Breast epithelium (tissue), 3 donors: Measurements from ENCODE around the gene DPM2.

Source experiments
- POLR2A ChIP-seq: fragments of 450-650 bp; IDR thresholded peaks from one replicate; pipeline ENCODE4 v1.6.1; 2016; ENCODE audit warnings: antibody characterized with exemption, mild to moderate bottlenecking, moderate library complexity
- POLR2AphosphoS5 ChIP-seq, 3 donors: sonication (generic); formaldehyde crosslinking; IDR thresholded peaks; one replicate each; pipeline ENCODE4 v1.6.1; 2017; ENCODE audit warnings: antibody characterized with exemption in 3 of 3

DNA sequence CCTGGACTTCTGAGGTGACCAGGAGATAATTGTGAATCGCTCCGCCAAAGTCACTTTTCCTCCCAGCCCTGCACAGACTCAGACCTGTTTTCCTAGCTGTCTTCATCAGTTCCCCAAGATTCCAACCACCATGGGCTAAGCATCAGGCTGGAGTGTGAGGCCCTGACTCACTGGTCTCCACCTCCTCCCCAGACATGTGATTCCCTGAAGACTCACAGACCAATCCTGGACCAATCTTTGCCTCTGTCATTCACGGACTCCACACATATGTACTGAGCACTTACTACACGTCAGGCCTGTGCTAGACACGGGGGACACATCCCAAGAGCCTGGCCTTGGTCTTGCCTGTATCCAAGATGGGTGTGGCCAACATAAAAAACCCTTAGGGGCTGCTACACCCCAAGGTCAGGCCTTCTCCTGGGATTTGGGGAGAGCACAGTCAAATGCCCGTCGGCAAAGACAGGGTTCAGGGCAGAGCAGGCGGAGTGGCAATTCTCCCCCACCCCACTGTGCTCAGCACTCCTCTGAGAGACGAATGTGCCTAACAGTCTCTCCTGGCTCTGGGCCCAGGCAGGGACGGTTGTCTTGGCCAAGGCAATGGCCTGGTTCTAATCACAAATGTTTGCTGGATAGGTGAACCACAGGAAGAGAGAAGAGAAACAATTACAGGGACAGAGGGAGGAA is 31.2 kb upstream of the DPM2 start:
- TF ChIP-seq POLR2A (no peak), POLR2AphosphoS5 (IDR thresholded peaks at IDR 0.05) (peak in 2 of 3 donors; percentile 25 to 40)
